ENCODE results near the gene ACSF3. TPM values are rescaled to one million over a fixed set of nuclear protein-coding genes. Genes with fewer than 3 reads are reported as not detected.

ACSF3 gene
- total RNA-seq, 6 experiments from 2014 or later = 18.4 to 24.2 (median 21.2) TPM

GRCh38 chr16:89192956-89193575, 99.4 kb downstream of the ACSF3 start:
- TF ChIP-seq CTCF (IDR thresholded peaks at IDR 0.05) = no peak
- Mint-ChIP-seq H3K27me3 (ENCODE audit: insufficient read depth) (peaks cover 2% of the 10 kb centered on the region), H3K4me1 (ENCODE audit: low read depth) (no peaks in the 10 kb centered on the region), H3K4me3 (no peak overlapping the region), H3K9me3 (no peaks in the 10 kb centered on the region), H3K36me3 (ENCODE audit: low read depth) (no peaks in the 10 kb centered on the region), H3K27ac (no peak overlapping the region)
- DNase-seq = no peak

- Mint-ChIP-seq H3K27me3 (ENCODE audit: insufficient read depth) (no peaks in the 10 kb centered on the region; the same call in 1 of the 2 replicates), H3K27ac (no peak overlapping the region), H3K36me3 (ENCODE audit: low read depth) (no peaks in the 10 kb centered on the region), H3K4me1 (ENCODE audit: low read depth) (no peaks in the 10 kb centered on the region), H3K9me3 (no peaks in the 10 kb centered on the region), H3K4me3 (no peak overlapping the region)
- no peak for TF ChIP-seq CTCF (IDR thresholded peaks at IDR 0.05)
- no peak for DNase-seq
These were observed 100.1 kb downstream of the ACSF3 start for GRCh38 chr16:89193576-89194293.

- H3K4me3 Mint-ChIP-seq = no peak overlapping the region
- no peak for TF ChIP-seq CTCF (IDR thresholded peaks at IDR 0.05)
- H3K4me1 Mint-ChIP-seq (ENCODE audit: low read depth) = no peaks in the 10 kb centered on the region
- no peaks in the 10 kb centered on the region for H3K36me3 Mint-ChIP-seq (ENCODE audit: low read depth)
- H3K27ac Mint-ChIP-seq = no peak overlapping the region
- no peaks in the 10 kb centered on the region for H3K27me3 Mint-ChIP-seq (ENCODE audit: insufficient read depth)
- DNase-seq = no peak
- H3K9me3 Mint-ChIP-seq = no peaks in the 10 kb centered on the region
These were observed 101.0 kb downstream of the ACSF3 start for GRCh38 chr16:89194340-89195311.

- H3K4me3 Mint-ChIP-seq = no peak overlapping the region
- no peaks in the 10 kb centered on the region for H3K9me3 Mint-ChIP-seq
- H3K4me1 Mint-ChIP-seq (ENCODE audit: low read depth) = no peaks in the 10 kb centered on the region
- no peak overlapping the region for H3K27ac Mint-ChIP-seq
- DNase-seq = no peak
- H3K27me3 Mint-ChIP-seq (ENCODE audit: insufficient read depth) = peaks cover 6% of the 10 kb centered on the region
- TF ChIP-seq CTCF (IDR thresholded peaks at IDR 0.05) = no peak
- H3K36me3 Mint-ChIP-seq (ENCODE audit: low read depth) = no peaks in the 10 kb centered on the region
These were observed 102.0 kb downstream of the ACSF3 start for GRCh38 chr16:89195521-89196171.

GRCh38 chr16:89197033-89197632, 103.5 kb downstream of the ACSF3 start:
- Mint-ChIP-seq H3K4me1 (ENCODE audit: low read depth) (no peaks in the 10 kb centered on the region), H3K27me3 (ENCODE audit: insufficient read depth) (peaks cover 8% of the 10 kb centered on the region), H3K36me3 (ENCODE audit: low read depth) (no peaks in the 10 kb centered on the region), H3K9me3 (no peaks in the 10 kb centered on the region), H3K27ac (no peak overlapping the region), H3K4me3 (no peak overlapping the region)
- no peak for DNase-seq
- TF ChIP-seq CTCF (IDR thresholded peaks at IDR 0.05) = no peak

Measured in HFFc6 (cell line).